Daoy (cell line): ENCODE results near the gene SMIM24. TPM values are rescaled to one million over a fixed set of nuclear protein-coding genes. Genes with fewer than 3 reads are reported as not detected.
"Not testable (repeated sequence)": the region's sequence is repeated elsewhere in the genome, so short reads cannot be mapped to it uniquely, and the experiment has no call there.

ENCODE experiments used
- DNase-seq: peaks from one replicate; pipeline ENCODE4 v3.0.0-alpha.2; 2015; ENCODE audit warnings: low read depth
- total RNA-seq: library from RNA; depleted of rRNA; stranded (reverse); fragments of >200 nt; shearing (Covaris generic); gene quantifications from 2 replicates; pipeline ENCODE4 v1.2.3, GENCODE V29; 2014; rRNA removed

Gene SMIM24
- total RNA-seq, 1 experiment from 2014 or later, result not detected

GRCh38 chr19:3433805-3434540, 46.4 kb downstream of the SMIM24 start:
- DNase-seq, result no peak

- no peak for DNase-seq
Observed at GRCh38 chr19:3433313-3433712, 47.0 kb downstream of the SMIM24 start.

DNA sequence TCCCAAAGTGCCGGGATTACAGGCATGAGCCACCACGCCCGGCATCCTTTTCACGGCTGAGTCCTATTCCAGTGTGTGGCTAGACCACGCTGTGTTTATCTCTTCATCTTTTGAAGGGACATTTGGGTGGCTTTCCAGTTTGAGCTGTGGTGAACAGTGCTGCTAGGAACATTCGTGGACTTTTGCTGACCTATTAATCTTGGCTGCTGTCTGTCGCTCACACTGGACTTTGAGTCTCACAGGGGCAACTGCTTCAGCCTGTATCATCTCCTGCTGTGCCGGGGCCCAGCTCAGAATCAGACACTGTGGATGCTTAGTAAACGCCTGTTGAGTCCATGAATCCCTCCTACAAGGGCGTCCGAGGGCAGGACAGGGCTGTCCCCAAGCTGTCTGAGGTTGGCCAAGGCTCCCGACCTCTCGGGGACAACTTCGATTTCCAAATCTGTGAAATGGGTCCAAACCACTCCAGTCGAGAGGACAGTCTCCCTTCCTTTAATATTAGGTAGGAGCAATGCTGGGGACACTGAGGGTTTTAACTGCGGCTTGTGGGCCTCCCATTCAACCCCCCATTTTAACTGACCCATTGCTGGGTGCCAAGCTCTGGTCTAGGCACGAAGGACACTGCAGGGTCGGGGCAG, 48.4 kb downstream of the SMIM24 start:
- DNase-seq, result no peak

DNA sequence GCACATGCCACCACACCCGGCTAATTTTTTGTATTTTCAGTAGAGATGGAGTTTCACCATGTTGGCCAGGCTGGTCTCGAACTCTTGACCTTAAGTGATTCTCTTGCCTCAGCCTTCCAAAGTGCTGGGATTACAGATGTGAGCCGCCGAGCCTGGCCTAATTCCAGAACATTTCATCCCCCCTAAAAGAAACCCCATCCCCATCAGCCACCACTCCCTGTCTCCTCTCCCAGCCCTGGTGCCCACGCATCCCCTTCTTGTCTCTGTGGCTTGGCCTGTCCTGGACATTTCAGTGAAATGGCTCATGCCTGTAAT, 50.0 kb downstream of the SMIM24 start:
- not testable (repeated sequence) for DNase-seq

DNA sequence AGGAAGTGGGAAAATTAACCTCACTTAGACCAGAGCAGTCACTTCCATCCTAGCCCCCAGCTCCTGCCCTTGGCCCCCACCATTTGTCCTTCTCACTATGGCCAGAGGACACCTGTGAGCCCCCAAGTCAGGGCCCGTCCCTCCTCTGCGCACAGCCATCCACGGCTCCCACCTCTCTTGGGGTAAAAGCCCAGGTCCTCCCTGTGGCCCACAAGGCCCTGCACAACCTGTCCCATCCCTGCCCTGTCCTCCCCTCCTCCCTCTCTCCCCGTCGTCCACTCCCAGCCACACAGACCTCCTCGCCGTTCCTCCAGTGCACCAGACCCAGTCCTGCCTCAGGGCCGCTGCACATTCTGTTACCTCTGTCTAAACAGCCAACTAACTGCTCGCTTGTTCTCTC, 53.9 kb downstream of the SMIM24 start:
- no peak for DNase-seq

Other genes with a start within 250 kb of the SMIM24 start
- gene NFIC, start 113.9 kb downstream of the SMIM24 start, total RNA-seq, result 16.0 and 20.2 TPM in 2 replicates
- gene SMIM44, start 2.9 kb upstream of the SMIM24 start, total RNA-seq, result not detected in 2 replicates
- 22.9 and 24.2 TPM in 2 replicates for gene DOHH, start 20.1 kb upstream of the SMIM24 start, total RNA-seq
- gene FZR1, start 25.8 kb upstream of the SMIM24 start, total RNA-seq, result 43.7 and 46.9 TPM in 2 replicates
- gene TEKTIP1, start 58.6 kb upstream of the SMIM24 start, total RNA-seq, result not detected in 2 replicates
- gene MFSD12, start 77.1 kb upstream of the SMIM24 start, total RNA-seq, result 50.5 and 93.6 TPM in 2 replicates
- 79.9 TPM in 2 replicates for gene HMG20B, start 92.4 kb upstream of the SMIM24 start, total RNA-seq
- gene GIPC3, start 105.0 kb upstream of the SMIM24 start, total RNA-seq, result not detected in 2 replicates
- 0.39 TPM in 1 of 2 replicates, not detected in the other for gene TBXA2R, start 126.3 kb upstream of the SMIM24 start, total RNA-seq
- 29.9 and 52.6 TPM in 2 replicates for gene CACTIN, start 146.3 kb upstream of the SMIM24 start, total RNA-seq
- 5.2 and 8.6 TPM in 2 replicates for gene PIP5K1C, start 219.9 kb upstream of the SMIM24 start, total RNA-seq
- gene TJP3, start 227.9 kb upstream of the SMIM24 start, total RNA-seq, result 0.03 TPM in 1 of 2 replicates, not detected in the other